GM12872 (cell line): Measurements from ENCODE around the gene TAF5L.

Source experiments
- CTCF ChIP-seq: IDR thresholded peaks from 3 replicates; pipeline ENCODE4 v1.5.1; 2011; ENCODE audit warnings: low read depth, mild to moderate bottlenecking, low read length, moderate library complexity; ENCODE audit not compliant: insufficient read depth

The TAF5L gene

GRCh38 chr1:229574679-229575442, 51.1 kb downstream of the TAF5L start:
- TF ChIP-seq CTCF = no peak

DNA sequence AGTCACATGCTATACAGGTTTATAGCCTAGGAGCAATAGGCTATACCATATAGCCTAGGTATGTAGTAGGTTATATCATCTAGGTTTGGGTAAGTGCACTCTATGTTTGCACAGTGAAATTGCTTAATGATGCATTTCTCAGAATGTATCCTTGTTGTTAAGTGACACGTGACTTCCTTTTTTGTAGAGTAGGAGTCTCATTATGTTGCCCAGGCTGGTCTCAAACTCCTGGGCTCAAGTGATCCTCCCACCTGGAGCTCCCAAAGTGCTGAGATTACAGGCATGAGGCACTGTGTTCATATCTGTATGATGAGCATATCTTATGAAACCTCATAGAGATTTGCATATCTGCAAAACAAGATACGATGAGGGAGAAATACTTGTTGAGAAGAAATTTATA, 53.6 kb downstream of the TAF5L start:
- TF ChIP-seq CTCF = no peak

- TF ChIP-seq CTCF = no peak
Measured at GRCh38 chr1:229570891-229571516, 54.9 kb downstream of the TAF5L start.

DNA sequence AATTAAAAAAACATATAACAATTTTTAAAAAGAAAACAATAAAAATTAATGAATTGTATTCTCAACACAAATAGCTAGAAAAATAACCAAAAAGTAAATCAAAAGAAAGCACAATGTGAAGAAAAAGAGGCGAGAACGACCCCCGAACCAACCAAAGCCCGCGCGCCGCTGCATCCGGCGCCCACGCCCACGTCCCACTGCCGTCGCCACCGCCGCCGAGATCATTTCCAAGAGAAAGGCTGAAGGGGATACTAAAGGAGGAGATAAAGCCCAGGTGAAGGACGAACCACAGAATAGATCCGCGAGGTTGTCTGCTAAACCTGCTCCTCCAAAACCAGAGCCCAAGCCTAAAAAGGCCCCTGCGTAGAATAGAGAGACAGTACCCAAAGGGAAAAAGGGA, 55.6 kb downstream of the TAF5L start:
- no peak for TF ChIP-seq CTCF

DNA sequence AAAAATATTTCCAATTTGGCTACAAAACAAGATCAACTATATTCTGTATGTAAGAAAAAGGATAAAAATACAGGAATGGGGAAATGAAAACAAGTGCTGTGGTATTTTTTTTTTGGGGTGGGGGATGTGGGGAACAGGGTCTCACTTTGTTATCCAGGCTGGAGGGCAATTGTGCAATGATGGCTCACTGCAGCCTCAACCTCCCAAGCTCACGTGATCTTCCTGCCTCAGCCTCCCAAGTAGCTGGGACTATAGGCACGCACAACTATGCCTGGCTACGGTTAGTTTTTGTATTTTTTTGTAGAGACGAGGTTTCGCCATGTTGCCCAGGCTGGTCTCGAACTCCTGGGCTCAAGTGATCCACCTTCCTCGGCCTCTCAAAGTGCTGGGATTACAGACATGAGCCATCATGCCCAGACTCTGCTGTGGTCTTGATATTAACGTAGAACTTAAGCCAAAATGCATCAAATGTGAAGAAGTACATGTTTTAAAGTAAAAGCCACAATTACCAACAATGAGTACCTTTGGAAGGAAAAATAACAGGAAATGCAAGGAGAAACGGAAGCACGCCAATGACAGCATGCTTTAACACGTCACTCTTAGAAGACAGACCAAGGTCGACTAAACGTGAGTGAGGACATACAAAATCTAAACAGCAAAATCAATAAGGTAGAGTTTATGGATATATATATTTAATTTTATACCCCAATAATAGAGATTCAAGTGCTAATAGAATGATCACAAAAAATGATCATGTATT, 58.6 kb downstream of the TAF5L start:
- TF ChIP-seq CTCF = no peak

DNA sequence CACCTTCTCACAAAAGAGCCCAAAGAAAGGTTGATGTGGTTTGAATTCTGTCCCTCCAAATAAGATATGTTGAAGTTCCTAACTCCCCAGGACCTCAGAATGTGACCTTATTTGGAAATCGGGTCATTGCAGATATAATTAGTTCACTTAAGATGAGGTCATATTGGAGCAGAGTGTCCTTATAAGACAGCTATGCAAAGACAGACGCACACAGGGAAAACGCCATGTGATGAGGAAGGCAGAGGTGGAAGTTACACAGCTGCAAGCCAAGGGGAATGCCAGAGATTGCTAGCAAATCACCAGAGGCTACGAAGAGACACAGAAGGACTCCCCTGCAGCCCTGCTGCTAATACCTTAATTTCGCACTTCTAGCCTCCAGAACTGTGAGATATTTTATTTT, 62.2 kb downstream of the TAF5L start:
- TF ChIP-seq CTCF = no peak

DNA sequence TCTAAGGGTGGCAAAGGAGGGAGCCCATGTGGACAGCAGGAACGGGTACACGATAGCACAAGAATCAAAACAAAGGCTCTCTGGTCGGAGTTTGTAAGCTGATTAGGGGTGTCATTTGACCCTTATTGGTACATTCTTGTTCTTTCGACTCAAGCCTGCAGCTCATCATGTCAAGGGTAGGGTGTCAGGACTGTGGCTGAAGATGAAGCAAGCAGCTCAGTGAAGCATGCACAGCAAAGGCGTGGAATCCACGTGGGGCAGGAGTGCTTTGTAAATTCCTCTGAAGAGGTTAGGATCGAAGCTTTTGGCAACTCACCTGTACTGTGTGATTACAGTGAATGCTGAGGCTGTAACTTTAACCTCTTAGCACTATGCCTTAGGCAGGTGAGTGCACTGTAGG, 62.7 kb downstream of the TAF5L start:
- no peak for TF ChIP-seq CTCF
